Measurements from ENCODE around the gene AOPEP. TPM values are rescaled to one million over a fixed set of nuclear protein-coding genes. Genes with fewer than 3 reads are reported as not detected.

The AOPEP gene
- total and polyA plus RNA-seq, 7 donors, result 28.0 to 490 (median 184) TPM

GRCh38 chr9:94908011-94908563 lies 181.6 kb downstream of the AOPEP start:
- 74 to 84% methylated on average over 9 of the region's 9 CpGs for WGBS, 2 donors
- H3K36me3 ChIP-seq, result no peaks in the 10 kb centered on the region
- no peak for DNase-seq
- H3K27me3 ChIP-seq, result no peaks in the 10 kb centered on the region
- H3K9me3 ChIP-seq, result no peaks in the 10 kb centered on the region
- intact Hi-C loops (cut with DNase I), result loop anchor here (5.0 kb wide), 1 partner anchor 99 kb away; no protein-coding TSS in a partner anchor
- H3K4me3 ChIP-seq, result no peak overlapping the region
- peak overlapping the region; percentile 55 to 80 (median 70) for H3K27ac ChIP-seq
- H3K4me1 ChIP-seq, result peaks cover 0 to 34% (median 27%) of the 10 kb centered on the region in 4 donors
- TF ChIP-seq EP300 (IDR thresholded peaks at IDR 0.05), result no peak
- TF ChIP-seq POLR2AphosphoS5 (IDR thresholded peaks at IDR 0.05), result no peak
- TF ChIP-seq POLR2A (IDR thresholded peaks at IDR 0.05), result no peak
- no peak for TF ChIP-seq CTCF (IDR thresholded peaks at IDR 0.05)

- intact Hi-C loops (cut with DNase I), result loop anchor here (5.0 kb wide), 1 partner anchor 99 kb away; no protein-coding TSS in a partner anchor
- WGBS, 2 donors, result 80 to 81% methylated on average over 9 of the region's 9 CpGs
Observed at GRCh38 chr9:94908583-94909249, 182.2 kb downstream of the AOPEP start.

GRCh38 chr9:94909250-94909894 lies 182.9 kb downstream of the AOPEP start:
- whole genome bisulfite sequencing, 2 donors, result 92 to 95% methylated on average over 12 of the region's 12 CpGs
- no peak for DNase-seq
- H3K27ac ChIP-seq, result peak overlapping the region in 3 of 4 donors; percentile 55 to 80 (median 77)

More at GRCh38 chr9:94908583-94909249, 182.2 kb downstream of the AOPEP start:
- TF ChIP-seq EP300 (IDR thresholded peaks at IDR 0.05) (peak in 1 of 4 donors; percentile 34), CTCF (IDR thresholded peaks at IDR 0.05) (no peak), POLR2AphosphoS5 (IDR thresholded peaks at IDR 0.05) (peak in 2 of 4 donors; percentile 44 to 57)
- H3K4me3 ChIP-seq, result no peak overlapping the region
- no peaks in the 10 kb centered on the region for H3K9me3 ChIP-seq
- no peak for DNase-seq
- peak overlapping the region; percentile 55 to 80 (median 70) for H3K27ac ChIP-seq
- no peaks in the 10 kb centered on the region for H3K27me3 ChIP-seq
- peaks cover 0 to 35% (median 31%) of the 10 kb centered on the region in 4 donors for H3K4me1 ChIP-seq
- H3K36me3 ChIP-seq, result no peaks in the 10 kb centered on the region

More at GRCh38 chr9:94909250-94909894, 182.9 kb downstream of the AOPEP start:
- Histone ChIP-seq H3K9me3 (no peaks in the 10 kb centered on the region), H3K36me3 (no peaks in the 10 kb centered on the region), H3K27me3 (no peaks in the 10 kb centered on the region), H3K4me3 (no peak overlapping the region), H3K4me1 (peaks cover 0 to 41% (median 34%) of the 10 kb centered on the region in 4 donors)
- intact Hi-C loops (cut with DNase I), result loop anchor here (5.0 kb wide), 1 partner anchor 98 kb away; no protein-coding TSS in a partner anchor
- TF ChIP-seq CTCF (IDR thresholded peaks at IDR 0.05), result no peak
- TF ChIP-seq POLR2AphosphoS5 (IDR thresholded peaks at IDR 0.05), result no peak
- no peak for TF ChIP-seq EP300 (IDR thresholded peaks at IDR 0.05)
- TF ChIP-seq POLR2A (IDR thresholded peaks at IDR 0.05), result no peak

Data from sigmoid colon (tissue), 7 donors.